Neural progenitor cell (in vitro differentiated cells): ENCODE measurements around the gene ARL4A.

Source experiments
- EZH2 ChIP-seq: fragments of 200-600 bp; sonication (generic); IDR thresholded peaks from 2 replicates; pipeline ENCODE4 v1.6.1; 2017; ENCODE audit warnings: antibody characterized with exemption, mild to moderate bottlenecking, moderate library complexity
- EZH2phosphoT487 ChIP-seq: fragments of 200-600 bp; sonication (generic); IDR thresholded peaks from 2 replicates; pipeline ENCODE4 v1.6.1; 2017; ENCODE audit warnings: antibody characterized with exemption

DNA sequence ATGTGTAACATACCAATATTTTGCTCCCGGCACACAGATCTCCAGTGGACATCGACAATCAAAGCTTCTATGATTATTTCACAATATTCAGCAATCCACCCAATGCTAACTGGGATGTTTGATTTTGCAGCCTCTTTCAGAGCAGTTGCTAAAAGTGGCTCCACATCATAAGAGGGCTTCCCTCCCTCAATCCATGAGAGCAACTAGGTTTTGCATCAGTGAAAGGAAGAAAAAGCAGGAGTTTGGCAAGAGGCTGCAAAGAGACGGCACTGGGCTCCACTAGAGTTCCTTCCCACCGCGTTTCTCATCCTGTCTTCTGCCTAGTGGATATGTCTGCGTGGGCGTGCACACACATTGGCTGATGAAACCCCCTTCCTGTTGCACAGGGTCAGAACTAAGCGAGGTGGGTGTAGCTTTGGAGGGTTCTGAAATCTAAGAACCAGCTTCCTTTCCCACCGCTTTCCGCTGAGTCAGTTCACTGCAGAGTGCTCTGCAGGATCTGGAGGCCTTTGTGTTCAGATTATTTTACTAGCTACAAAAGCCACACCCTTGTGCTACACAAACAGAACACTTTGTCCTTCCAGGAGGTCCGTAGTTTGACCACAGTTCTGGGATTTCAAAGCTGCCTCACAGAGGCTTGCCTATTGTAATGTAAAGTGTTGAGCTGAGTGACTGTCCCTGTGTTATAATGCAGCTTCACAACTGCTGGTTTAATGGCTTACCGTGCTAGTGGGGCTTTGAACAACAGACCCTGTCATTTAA lies 28.1 kb downstream of the ARL4A start:
- TF ChIP-seq EZH2 (no peak), EZH2phosphoT487 (peak; percentile 32)
